Right renal cortex interstitium (tissue), 3 donors: ENCODE data around the gene PTPRT. TPM values are rescaled to one million over a fixed set of nuclear protein-coding genes. Genes with fewer than 3 reads are reported as not detected.
A peak's percentile ranks its signal among the peaks of the same experiment; 100 is the strongest.

Experiments
- DNase-seq, 3 donors: peaks; one replicate each; pipeline ENCODE4 v3.0.0-alpha.2; 2013; ENCODE audit warnings: low read depth in 3 of 3, low spot score in 2 of 3
- polyA plus RNA-seq, 3 donors: library from polyadenylated mRNA; unstranded; fragments of 120-200 nt; gene quantifications; one replicate each; pipeline ENCODE4 v1.2.1, GENCODE V29; 2013; ENCODE audit not compliant: insufficient read length in 3 of 3

The PTPRT gene
- polyA plus RNA-seq, 3 donors: 0.33 to 1.4 (median 1.0) TPM

- DNase-seq: no peak
Observed at GRCh38 chr20:42594659-42595058, 595.0 kb downstream of the PTPRT start.

GRCh38 chr20:42594011-42594410, 595.7 kb downstream of the PTPRT start:
- DNase-seq: no peak

GRCh38 chr20:42589976-42590639, 599.6 kb downstream of the PTPRT start:
- DNase-seq: no peak

- DNase-seq: no peak
Observed at GRCh38 chr20:42588847-42589246, 600.9 kb downstream of the PTPRT start.

GRCh38 chr20:42587427-42587826, 602.3 kb downstream of the PTPRT start:
- DNase-seq: no peak

GRCh38 chr20:42581311-42581710, 608.4 kb downstream of the PTPRT start:
- no peak for DNase-seq

- DNase-seq: no peak
Observed at GRCh38 chr20:42576167-42576566, 613.5 kb downstream of the PTPRT start.

GRCh38 chr20:42572320-42573016, 617.2 kb downstream of the PTPRT start:
- no peak for DNase-seq

- no peak for DNase-seq
Observed at GRCh38 chr20:42567409-42567808, 622.3 kb downstream of the PTPRT start.

- DNase-seq: no peak
Observed at GRCh38 chr20:42565235-42565995, 624.3 kb downstream of the PTPRT start.

- no peak for DNase-seq
Observed at GRCh38 chr20:42559665-42560064, 630.0 kb downstream of the PTPRT start.

GRCh38 chr20:42556575-42556974, 633.1 kb downstream of the PTPRT start:
- DNase-seq: no peak

- no peak for DNase-seq
Observed at GRCh38 chr20:42553374-42553773, 636.3 kb downstream of the PTPRT start.

- DNase-seq: no peak
Observed at GRCh38 chr20:42549496-42549895, 640.2 kb downstream of the PTPRT start.

GRCh38 chr20:42544926-42545325, 644.8 kb downstream of the PTPRT start:
- no peak for DNase-seq

GRCh38 chr20:42532831-42533230, 656.9 kb downstream of the PTPRT start:
- DNase-seq: no peak

GRCh38 chr20:42531508-42531961, 658.2 kb downstream of the PTPRT start:
- no peak for DNase-seq

- peak in 1 of 3 donors; percentile 13 for DNase-seq
Observed at GRCh38 chr20:42530855-42531448, 658.8 kb downstream of the PTPRT start.

GRCh38 chr20:42530191-42530590, 659.5 kb downstream of the PTPRT start:
- DNase-seq: no peak

GRCh38 chr20:42524058-42524457, 665.6 kb downstream of the PTPRT start:
- no peak for DNase-seq

- no peak for DNase-seq
Observed at GRCh38 chr20:42516692-42517091, 673.0 kb downstream of the PTPRT start.
